Gastrocnemius medialis (tissue), 4 donors: ENCODE measurements around the gene DGCR2. TPM values are rescaled to one million over a fixed set of nuclear protein-coding genes. Genes with fewer than 3 reads are reported as not detected.
"Not testable (repeated sequence)": the region's sequence is repeated elsewhere in the genome, so short reads cannot be mapped to it uniquely, and the experiment has no call there.

Experiments used
- ATAC-seq, 2 donors: fragments of 150-250 bp; one replicate each; pipeline ENCODE4 v1.9.1; 2016
- DNase-seq, 2 donors: peaks; one replicate each; pipeline ENCODE4 v3.0.0-alpha.2; 2019
- H3K27ac ChIP-seq, 4 donors: fragments of 200-600 bp; sonication (generic); 1 replicate in 1 of 4; 2 replicates in 3 of 4; pipeline ENCODE4 v1.5.1; 2016 to 2018; ENCODE audit warnings: mild to moderate bottlenecking in 2 of 4, moderate library complexity in 1 of 4
- H3K27me3 ChIP-seq, 3 donors: fragments of 200-600 bp; sonication (generic) in 2 of 3; 1 replicate in 1 of 3; 2 replicates in 2 of 3; pipeline versions ENCODE4 v1.5.1 to v1.6.0; 2016 to 2019; ENCODE audit warnings: mild to moderate bottlenecking in 1 of 3, moderate library complexity in 1 of 3
- H3K36me3 ChIP-seq, 2 donors: fragments of 200-600 bp; sonication (generic) in 1 of 2; one replicate each; pipeline ENCODE4 v1.5.1; 2017 to 2018
- H3K4me1 ChIP-seq, 2 donors: fragments of 200-600 bp; sonication (generic) in 1 of 2; one replicate each; pipeline ENCODE4 v1.5.1; 2016 to 2017; ENCODE audit warnings: mild to moderate bottlenecking in 2 of 2
- H3K4me3 ChIP-seq, 4 donors: fragments of 200-600 bp; sonication (generic) in 3 of 4; 1 replicate in 1 of 4; 2 replicates in 3 of 4; pipeline ENCODE4 v1.5.1; 2016 to 2019; ENCODE audit warnings: mild to moderate bottlenecking in 2 of 4
- H3K9me3 ChIP-seq, 3 donors: fragments of 200-600 bp; sonication (generic) in 2 of 3; 1 replicate in 1 of 3; 2 replicates in 2 of 3; pipeline ENCODE4 v1.5.1; 2016 to 2019
- CTCF ChIP-seq, 5 experiments: fragments of 450-650 bp in 3 of 5; fragments of 200-600 bp in 2 of 5; sonication (generic) in 2 of 5; IDR thresholded peaks in 4 of 5; conservative IDR thresholded peaks in 1 of 5; 1 replicate in 4 of 5; 2 replicates in 1 of 5; pipeline ENCODE4 v1.5.1; 2016 to 2019; ENCODE audit warnings: antibody characterized with exemption in 5 of 5, mild to moderate bottlenecking in 3 of 5, moderate library complexity in 3 of 5
- POLR2A ChIP-seq, 2 donors: fragments of 450-650 bp; IDR thresholded peaks; one replicate each; pipeline ENCODE4 v1.6.1; 2017; ENCODE audit warnings: antibody characterized with exemption in 2 of 2, mild to moderate bottlenecking in 2 of 2, moderate library complexity in 2 of 2
- in situ Hi-C, 4 donors: fragments of 200-750 bp; cut with MboI; loops; one replicate each; pipeline versions ENCODE4 v1.15.0 to v1.8.0; 2017; ENCODE audit warnings: low sequenced_read_pairs in 4 of 4
- intact Hi-C: fragments of 100-400 bp; cut with DNase I; formaldehyde crosslinking; loops from one replicate; pipeline ENCODE4 v1.15.1; 2023; ENCODE audit warnings: low total_unique reads
- total RNA-seq, 4 donors: library from RNA; depleted of rRNA; stranded (reverse); fragments of >200 nt; gene quantifications; one replicate each; pipeline versions ENCODE4 v1.1.0 to v1.2.3, GENCODE V29; 2016

The DGCR2 gene
- total RNA-seq, 4 donors from 2014 or later = 30.0 to 72.7 (median 43.5) TPM

DNA sequence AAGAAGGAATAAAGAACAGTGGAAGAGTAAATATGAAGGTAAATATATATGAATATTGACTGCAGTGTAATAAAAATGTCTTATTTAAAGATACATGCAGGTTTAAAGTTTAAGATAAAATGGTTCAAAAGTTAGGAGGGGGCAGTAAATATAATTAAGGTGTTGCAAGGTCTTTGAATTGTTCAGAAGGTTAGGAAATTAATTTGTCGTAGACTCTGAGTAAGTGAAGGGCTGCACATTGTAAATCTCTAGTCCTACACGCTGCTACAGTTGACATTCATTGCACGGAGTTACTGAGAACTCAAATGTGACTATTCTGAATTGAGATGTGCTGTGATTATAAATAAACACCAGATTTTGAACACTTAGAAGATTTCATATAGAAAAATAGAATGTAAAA, 116.3 kb downstream of the DGCR2 start:
- no peak for DNase-seq
- H3K27ac ChIP-seq = no peak overlapping the region
- ATAC-seq = no peak
- TF ChIP-seq POLR2A (IDR thresholded peaks at IDR 0.05) (no peak), CTCF (IDR thresholded peaks at IDR 0.05 in 4 of 5, conservative IDR thresholded peaks at IDR 0.05 in 1 of 5) (no peak)
- no peaks in the 10 kb centered on the region for H3K9me3 ChIP-seq
- H3K4me3 ChIP-seq = no peak overlapping the region
- intact Hi-C loops = loop anchor here (10.0 kb wide), 1 partner anchor 59 kb away; no protein-coding TSS in a partner anchor
- H3K4me1 ChIP-seq = no peaks in the 10 kb centered on the region
- no peaks in the 10 kb centered on the region for H3K36me3 ChIP-seq
- peaks cover 0 to 10% (median 4%) of the 10 kb centered on the region in 3 donors for H3K27me3 ChIP-seq
- in situ Hi-C loops = no loop called here

DNA sequence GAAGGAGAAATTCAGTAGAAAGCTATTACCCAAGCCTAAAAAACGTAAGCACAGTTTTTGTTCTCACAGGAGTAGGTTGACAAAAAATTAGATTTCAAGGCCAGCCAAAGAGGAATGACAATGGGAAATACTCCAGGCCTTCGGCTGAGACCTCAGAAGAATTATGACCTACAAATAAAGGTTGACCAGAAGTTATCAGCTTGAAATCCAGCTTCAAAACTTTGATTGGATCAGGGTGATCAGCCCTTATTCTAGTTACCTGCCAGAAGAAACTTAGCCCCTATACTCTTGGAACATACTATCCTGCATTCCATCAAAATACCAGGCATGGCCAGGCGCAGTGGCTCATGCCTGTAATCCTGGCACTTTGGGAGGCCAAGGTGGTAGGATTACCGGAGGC, 117.7 kb downstream of the DGCR2 start:
- Histone ChIP-seq H3K4me3 (no peak overlapping the region), H3K9me3 (no peaks in the 10 kb centered on the region), H3K36me3 (no peaks in the 10 kb centered on the region), H3K27me3 (peaks cover 0 to 12% (median 8%) of the 10 kb centered on the region in 3 donors), H3K27ac (no peak overlapping the region), H3K4me1 (no peaks in the 10 kb centered on the region)
- intact Hi-C loops (loop anchor here (10.0 kb wide), 1 partner anchor 60 kb away; no protein-coding TSS in a partner anchor), in situ Hi-C loops (no loop called here)
- TF ChIP-seq POLR2A (IDR thresholded peaks at IDR 0.05) = no peak
- no peak for TF ChIP-seq CTCF (IDR thresholded peaks at IDR 0.05 in 4 of 5, conservative IDR thresholded peaks at IDR 0.05 in 1 of 5)
- no peak for DNase-seq
- no peak for ATAC-seq

- in situ Hi-C loops = no loop called here
- peaks cover 0 to 12% (median 8%) of the 10 kb centered on the region in 3 donors for H3K27me3 ChIP-seq
These were observed 118.7 kb downstream of the DGCR2 start for GRCh38 chr22:19003508-19003907.

DNA sequence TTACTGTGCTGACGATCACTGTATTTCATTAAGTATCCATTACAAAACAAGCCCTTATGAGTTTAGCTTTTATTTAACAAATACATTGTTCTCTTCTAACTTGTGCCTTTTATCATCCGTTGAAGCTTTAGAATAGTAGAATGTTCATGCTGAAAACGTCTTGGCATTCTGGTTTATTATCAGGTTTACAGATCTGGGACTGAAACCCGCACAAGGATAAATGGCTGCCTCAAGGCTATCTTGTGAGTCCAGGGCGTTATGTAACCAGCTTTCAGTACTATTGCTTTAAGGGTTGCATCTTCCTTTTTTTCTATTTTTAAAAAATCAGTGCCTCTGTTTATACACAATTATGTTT, 119.6 kb downstream of the DGCR2 start:
- intact Hi-C loops (loop anchor here (10.0 kb wide), 1 partner anchor 62 kb away; no protein-coding TSS in a partner anchor), in situ Hi-C loops (no loop called here)
- peaks cover 0 to 12% (median 10%) of the 10 kb centered on the region in 3 donors for H3K27me3 ChIP-seq
- no peaks in the 10 kb centered on the region for H3K9me3 ChIP-seq
- DNase-seq = no peak
- no peak overlapping the region for H3K27ac ChIP-seq
- H3K4me3 ChIP-seq = no peak overlapping the region
- ATAC-seq = no peak
- H3K36me3 ChIP-seq = no peaks in the 10 kb centered on the region
- no peak for TF ChIP-seq CTCF (IDR thresholded peaks at IDR 0.05 in 4 of 5, conservative IDR thresholded peaks at IDR 0.05 in 1 of 5)
- H3K4me1 ChIP-seq = no peaks in the 10 kb centered on the region

More at GRCh38 chr22:19003508-19003907, 118.7 kb downstream of the DGCR2 start:
- Histone ChIP-seq H3K27ac (no peak overlapping the region), H3K4me1 (no peaks in the 10 kb centered on the region), H3K4me3 (no peak overlapping the region), H3K36me3 (no peaks in the 10 kb centered on the region), H3K9me3 (no peaks in the 10 kb centered on the region)
- TF ChIP-seq CTCF (IDR thresholded peaks at IDR 0.05 in 4 of 5, conservative IDR thresholded peaks at IDR 0.05 in 1 of 5) = no peak
- no peak for TF ChIP-seq POLR2A (IDR thresholded peaks at IDR 0.05)
- ATAC-seq (no peak), DNase-seq (no peak)
- intact Hi-C loops = loop anchor here (10.0 kb wide), 1 partner anchor 61 kb away; no protein-coding TSS in a partner anchor

- DNase-seq (no peak), ATAC-seq (no peak)
- intact Hi-C loops (loop anchor here (10.0 kb wide), 1 partner anchor 64 kb away; no protein-coding TSS in a partner anchor), in situ Hi-C loops (no loop called here)
- no peak overlapping the region for H3K4me3 ChIP-seq
- no peaks in the 10 kb centered on the region for H3K4me1 ChIP-seq
- H3K36me3 ChIP-seq = no peaks in the 10 kb centered on the region
- TF ChIP-seq CTCF (IDR thresholded peaks at IDR 0.05 in 4 of 5, conservative IDR thresholded peaks at IDR 0.05 in 1 of 5) = no peak
- no peak for TF ChIP-seq POLR2A (IDR thresholded peaks at IDR 0.05)
- H3K27ac ChIP-seq = no peak overlapping the region
- peaks cover 0 to 17% (median 15%) of the 10 kb centered on the region in 3 donors for H3K27me3 ChIP-seq
- no peaks in the 10 kb centered on the region for H3K9me3 ChIP-seq
These were observed 121.0 kb downstream of the DGCR2 start for GRCh38 chr22:19001204-19001603.

GRCh38 chr22:19000106-19000505, 122.1 kb downstream of the DGCR2 start:
- H3K27ac ChIP-seq, H3K9me3 ChIP-seq, H3K4me3 ChIP-seq, ATAC-seq, DNase-seq, H3K4me1 ChIP-seq, H3K36me3 ChIP-seq, in situ Hi-C loops: not testable (repeated sequence)
- H3K27me3 ChIP-seq = peaks cover under 1 to 15% (median 12%) of the 10 kb centered on the region in 3 donors
- intact Hi-C loops = loop anchor here (10.0 kb wide), 1 partner anchor 65 kb away; no protein-coding TSS in a partner anchor
